ENCODE data around the gene TATDN2. TPM values are rescaled to one million over a fixed set of nuclear protein-coding genes. Genes with fewer than 3 reads are reported as not detected.

Gene TATDN2
- total RNA-seq, 2 experiments from 2014 or later: 72.3 to 78.4 TPM

DNA sequence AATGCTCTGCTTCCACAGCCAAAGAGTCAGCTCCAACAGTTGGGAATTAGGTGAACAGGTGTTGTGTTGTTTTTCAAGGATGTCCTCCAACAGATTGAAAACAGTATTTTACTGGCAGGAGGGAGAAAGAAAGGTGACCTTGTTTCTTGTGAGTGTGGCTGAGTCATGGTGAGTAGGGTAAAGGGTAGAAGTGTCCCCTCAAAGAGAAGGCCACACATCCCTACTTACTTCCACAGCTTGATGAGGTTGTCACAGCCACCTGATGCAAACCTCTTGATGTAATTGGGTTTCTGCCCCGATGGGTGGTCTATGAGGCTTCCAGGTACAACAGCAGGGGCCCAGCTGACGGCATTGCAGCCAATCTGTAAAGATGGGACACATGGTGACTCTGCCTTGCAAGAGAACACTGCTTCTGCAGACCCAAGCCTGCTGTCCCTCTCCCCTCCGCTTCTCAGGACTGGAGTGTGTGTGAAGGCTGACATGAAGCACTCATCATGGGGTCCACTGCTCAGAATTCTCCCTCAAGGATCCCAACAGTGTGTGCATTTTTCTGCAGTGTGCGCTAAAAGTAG, 57.2 kb downstream of the TATDN2 start:
- POLR2A ChIA-PET: interaction anchor here (0.6 kb wide), 1 partner anchor 10 kb away, joined by 3 read pairs; no protein-coding TSS in a partner anchor

GRCh38 chr3:10306156-10306555, 57.9 kb downstream of the TATDN2 start:
- Mint-ChIP-seq H3K27ac (no peak overlapping the region), H3K36me3 (ENCODE audit: low read depth) (peaks cover 59% of the 10 kb centered on the region), H3K27me3 (no peaks in the 10 kb centered on the region), H3K4me3 (no peak overlapping the region), H3K9me3 (no peaks in the 10 kb centered on the region), H3K4me1 (peaks cover 1% of the 10 kb centered on the region)
- no peak for DNase-seq
- ChIA-PET CTCF (interaction anchor here (0.6 to 1.5 kb wide), 4 partner anchors 14 to 830 kb away, joined by 3 to 5 read pairs (median 3); partner anchors contain the start of genes CRELD1 and GHRL), POLR2A (no interaction called here)

More for the DNA sequence above, 57.2 kb downstream of the TATDN2 start:
- H3K27me3 Mint-ChIP-seq: no peaks in the 10 kb centered on the region
- no peak for DNase-seq
- no peaks in the 10 kb centered on the region for H3K9me3 Mint-ChIP-seq
- no peak overlapping the region for H3K4me3 Mint-ChIP-seq
- CTCF ChIA-PET: interaction anchor here (0.6 to 1.5 kb wide), 5 partner anchors 11 to 485 kb away, joined by 3 to 6 read pairs (median 3); partner anchors contain the start of genes CRELD1 and GHRL
- H3K4me1 Mint-ChIP-seq: no peaks in the 10 kb centered on the region
- H3K36me3 Mint-ChIP-seq (ENCODE audit: low read depth): peaks cover 58% of the 10 kb centered on the region
- no peak overlapping the region for H3K27ac Mint-ChIP-seq

GRCh38 chr3:10308678-10309077, 60.4 kb downstream of the TATDN2 start:
- Mint-ChIP-seq H3K9me3 (no peaks in the 10 kb centered on the region), H3K4me1 (peaks cover 1% of the 10 kb centered on the region), H3K36me3 (ENCODE audit: low read depth) (peaks cover 51% of the 10 kb centered on the region), H3K27me3 (no peaks in the 10 kb centered on the region), H3K4me3 (no peak overlapping the region), H3K27ac (no peak overlapping the region)
- ChIA-PET CTCF (no interaction called here), POLR2A (no interaction called here)
- DNase-seq: no peak

- ChIA-PET CTCF (interaction anchor here (0.8 kb wide), 1 partner anchor 21 kb away, joined by 3 read pairs; no protein-coding TSS in a partner anchor), POLR2A (no interaction called here)
- no peak overlapping the region for H3K4me3 Mint-ChIP-seq
- DNase-seq: no peak
- no peaks in the 10 kb centered on the region for H3K9me3 Mint-ChIP-seq
- H3K27me3 Mint-ChIP-seq: no peaks in the 10 kb centered on the region
- peaks cover 1% of the 10 kb centered on the region for H3K4me1 Mint-ChIP-seq
- peak overlapping the region; percentile 4 for H3K27ac Mint-ChIP-seq
- H3K36me3 Mint-ChIP-seq (ENCODE audit: low read depth): peaks cover 52% of the 10 kb centered on the region
Measured at GRCh38 chr3:10309736-10310135, 61.5 kb downstream of the TATDN2 start.

DNA sequence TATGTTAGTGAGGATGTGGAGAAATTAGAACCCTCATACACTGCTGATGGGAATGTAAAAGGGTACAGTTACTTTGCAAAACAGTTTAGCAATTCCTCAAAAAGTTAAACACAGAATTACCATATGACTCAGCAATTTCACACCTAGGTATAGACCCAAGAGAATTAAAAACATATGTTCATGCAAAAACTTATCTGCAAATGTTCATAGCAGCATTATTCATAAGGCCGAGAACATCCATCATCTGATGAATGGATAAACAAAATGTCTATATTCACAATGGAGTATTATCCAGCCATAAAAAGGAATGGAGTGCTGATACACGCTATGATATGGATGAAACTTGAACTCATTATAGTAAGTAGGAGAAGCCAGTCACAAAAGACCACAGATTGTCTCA, 62.3 kb downstream of the TATDN2 start:
- Mint-ChIP-seq H3K4me1 (peaks cover 1% of the 10 kb centered on the region), H3K27me3 (no peaks in the 10 kb centered on the region), H3K27ac (no peak overlapping the region), H3K36me3 (ENCODE audit: low read depth) (peaks cover 56% of the 10 kb centered on the region), H3K9me3 (no peaks in the 10 kb centered on the region), H3K4me3 (no peak overlapping the region)
- CTCF ChIA-PET: interaction anchor here (0.8 kb wide), 1 partner anchor 378 kb away, joined by 3 read pairs; no protein-coding TSS in a partner anchor
- POLR2A ChIA-PET: no interaction called here
- DNase-seq: no peak

DNA sequence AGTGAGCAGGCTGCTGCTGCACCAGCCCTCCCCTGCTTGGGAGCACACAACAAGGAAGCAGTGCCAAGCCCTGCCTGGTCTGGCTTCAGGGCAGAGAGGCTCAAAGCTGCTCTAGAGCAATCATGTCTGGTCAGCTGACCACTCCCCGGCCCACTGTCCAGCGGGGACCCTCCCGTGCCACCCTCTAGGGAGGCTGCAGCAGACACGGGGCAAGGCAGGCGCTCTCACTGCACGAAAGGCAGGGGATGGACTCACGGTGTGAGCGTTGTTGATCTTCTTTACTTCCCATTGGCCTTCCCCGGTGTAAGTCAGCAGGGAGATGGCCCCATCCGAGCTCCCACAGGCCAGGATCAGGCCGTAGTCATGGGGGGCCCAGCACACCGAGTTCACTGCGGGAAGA, 63.5 kb downstream of the TATDN2 start:
- no peak overlapping the region for H3K27ac Mint-ChIP-seq
- DNase-seq: no peak
- peaks cover 1% of the 10 kb centered on the region for H3K4me1 Mint-ChIP-seq
- no peak overlapping the region for H3K4me3 Mint-ChIP-seq
- CTCF ChIA-PET: no interaction called here
- H3K36me3 Mint-ChIP-seq (ENCODE audit: low read depth): peaks cover 50% of the 10 kb centered on the region
- H3K9me3 Mint-ChIP-seq: no peaks in the 10 kb centered on the region
- no peaks in the 10 kb centered on the region for H3K27me3 Mint-ChIP-seq
- POLR2A ChIA-PET: interaction anchor here (0.7 kb wide), 1 partner anchor 170 kb away, joined by 3 read pairs; the partner anchor contains the start of gene VHL

DNA sequence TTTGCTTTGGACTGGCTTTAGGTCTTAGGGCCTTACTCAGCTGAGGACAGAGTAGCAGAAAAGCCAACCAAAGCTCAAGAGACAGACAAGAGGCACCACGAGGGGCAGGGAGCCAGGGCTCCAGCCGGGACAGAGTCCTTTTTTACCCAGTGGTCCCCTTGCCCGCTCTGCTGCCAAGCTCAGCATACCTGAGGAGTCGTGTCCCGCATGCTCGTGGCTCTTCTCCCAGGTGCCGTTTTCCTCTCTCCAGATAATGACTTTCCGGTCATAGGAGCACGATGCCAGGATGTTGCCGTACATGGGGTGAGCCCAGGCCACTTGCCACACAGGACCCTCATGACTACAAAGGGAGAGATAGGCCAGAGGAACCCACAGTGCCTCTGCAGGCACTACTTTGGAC, 64.1 kb downstream of the TATDN2 start:
- no peak for DNase-seq
- ChIA-PET CTCF (no interaction called here), POLR2A (no interaction called here)
- no peak overlapping the region for H3K4me3 Mint-ChIP-seq
- peaks cover 1% of the 10 kb centered on the region for H3K4me1 Mint-ChIP-seq
- no peaks in the 10 kb centered on the region for H3K27me3 Mint-ChIP-seq
- H3K27ac Mint-ChIP-seq: no peak overlapping the region
- no peaks in the 10 kb centered on the region for H3K9me3 Mint-ChIP-seq
- peaks cover 47% of the 10 kb centered on the region for H3K36me3 Mint-ChIP-seq (ENCODE audit: low read depth)

GRCh38 chr3:10312861-10313260, 64.6 kb downstream of the TATDN2 start:
- Mint-ChIP-seq H3K9me3 (no peaks in the 10 kb centered on the region), H3K4me3 (no peak overlapping the region), H3K4me1 (peaks cover 1% of the 10 kb centered on the region), H3K27me3 (no peaks in the 10 kb centered on the region), H3K27ac (no peak overlapping the region), H3K36me3 (ENCODE audit: low read depth) (peaks cover 46% of the 10 kb centered on the region)
- POLR2A ChIA-PET: no interaction called here
- DNase-seq: no peak
- CTCF ChIA-PET: no interaction called here

DNA sequence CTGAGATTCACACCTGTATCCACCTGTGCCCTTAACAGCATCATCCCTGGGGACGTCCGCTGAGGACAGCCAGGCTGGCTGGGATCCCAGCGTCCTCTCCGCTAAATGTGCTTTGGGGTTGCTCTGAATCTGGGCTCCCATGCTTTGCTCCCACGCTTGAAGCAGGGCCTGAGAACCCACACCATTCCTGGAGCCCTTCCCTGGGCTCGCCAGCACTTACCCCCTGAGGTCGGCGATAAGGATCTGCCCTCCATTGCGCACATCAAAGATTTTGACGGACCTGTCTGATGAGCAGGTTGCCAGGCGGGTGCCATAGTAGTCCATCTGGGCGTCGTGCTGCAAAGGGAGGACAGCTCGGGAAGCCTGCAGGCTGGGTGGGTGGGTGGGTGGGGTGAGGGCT, 66.8 kb downstream of the TATDN2 start:
- ChIA-PET CTCF (interaction anchor here (0.9 to 2.0 kb wide), 2 partner anchors 28 to 383 kb away, joined by 4 to 6 read pairs; no protein-coding TSS in a partner anchor), POLR2A (no interaction called here)
- Mint-ChIP-seq H3K36me3 (ENCODE audit: low read depth) (peaks cover 35% of the 10 kb centered on the region), H3K9me3 (no peaks in the 10 kb centered on the region), H3K4me3 (no peak overlapping the region), H3K27ac (no peak overlapping the region), H3K4me1 (peaks cover 18% of the 10 kb centered on the region), H3K27me3 (no peaks in the 10 kb centered on the region)
- no peak for DNase-seq

DNA sequence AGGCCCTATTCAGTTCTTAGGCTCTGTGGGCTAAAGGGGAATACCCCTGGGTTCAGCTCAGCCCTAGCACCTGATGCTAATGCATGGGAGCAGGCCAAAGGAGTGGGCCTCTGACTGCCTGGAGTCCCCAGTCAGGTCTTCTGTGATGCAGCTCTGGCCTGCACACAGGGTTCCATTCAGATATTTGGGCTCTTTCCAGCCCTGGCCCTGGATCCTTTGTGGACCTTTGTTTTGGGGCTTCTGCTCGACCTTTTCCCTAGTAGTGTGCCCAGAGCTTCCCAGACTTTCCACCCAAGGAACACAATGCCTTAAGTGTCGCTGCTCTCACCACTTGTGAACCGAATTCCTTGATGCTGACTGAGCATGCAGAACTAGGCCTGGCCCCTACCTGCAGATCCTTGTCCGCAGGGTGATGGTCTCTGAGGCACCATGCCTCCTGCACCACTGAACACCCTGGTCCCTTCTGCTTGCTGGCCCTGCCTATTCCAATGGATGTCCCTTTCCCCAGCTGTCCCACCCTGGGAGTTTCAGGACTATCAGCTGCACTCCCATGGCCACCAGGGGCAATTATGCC, 67.6 kb downstream of the TATDN2 start:
- ChIA-PET CTCF (interaction anchor here (0.6 to 2.0 kb wide), 3 partner anchors 29 to 383 kb away, joined by 4 to 6 read pairs (median 5); no protein-coding TSS in a partner anchor), POLR2A (interaction anchor here (0.6 kb wide), 1 partner anchor 10 kb away, joined by 3 read pairs; no protein-coding TSS in a partner anchor)
- DNase-seq: no peak
- peaks cover 18% of the 10 kb centered on the region for H3K4me1 Mint-ChIP-seq
- H3K27ac Mint-ChIP-seq: no peak overlapping the region
- H3K9me3 Mint-ChIP-seq: no peaks in the 10 kb centered on the region
- peaks cover 27% of the 10 kb centered on the region for H3K36me3 Mint-ChIP-seq (ENCODE audit: low read depth)
- H3K4me3 Mint-ChIP-seq: no peak overlapping the region
- H3K27me3 Mint-ChIP-seq: no peaks in the 10 kb centered on the region

- CTCF ChIA-PET: no interaction called here
- H3K27ac Mint-ChIP-seq: peak overlapping the region; percentile 13
- no peaks in the 10 kb centered on the region for H3K9me3 Mint-ChIP-seq
- no peak for DNase-seq
- peaks cover 21% of the 10 kb centered on the region for H3K36me3 Mint-ChIP-seq (ENCODE audit: low read depth)
- H3K4me3 Mint-ChIP-seq: no peak overlapping the region
- H3K27me3 Mint-ChIP-seq: no peaks in the 10 kb centered on the region
- peaks cover 27% of the 10 kb centered on the region for H3K4me1 Mint-ChIP-seq
- POLR2A ChIA-PET: no interaction called here
Measured at GRCh38 chr3:10317311-10317960, 69.2 kb downstream of the TATDN2 start.

GRCh38 chr3:10317961-10318350, 69.7 kb downstream of the TATDN2 start:
- POLR2A ChIA-PET: no interaction called here
- peak overlapping the region; percentile 28 for H3K27ac Mint-ChIP-seq
- H3K4me1 Mint-ChIP-seq: peaks cover 27% of the 10 kb centered on the region
- CTCF ChIA-PET: no interaction called here
- no peaks in the 10 kb centered on the region for H3K9me3 Mint-ChIP-seq
- DNase-seq: no peak
- H3K36me3 Mint-ChIP-seq (ENCODE audit: low read depth): peaks cover 17% of the 10 kb centered on the region
- H3K4me3 Mint-ChIP-seq: no peak overlapping the region
- H3K27me3 Mint-ChIP-seq: no peaks in the 10 kb centered on the region

GRCh38 chr3:10319251-10319650, 71.0 kb downstream of the TATDN2 start:
- peaks cover 27% of the 10 kb centered on the region for H3K4me1 Mint-ChIP-seq
- H3K27ac Mint-ChIP-seq: peak overlapping the region; percentile 79
- ChIA-PET POLR2A (no interaction called here), CTCF (interaction anchor here (0.8 kb wide), 1 partner anchor 32 kb away, joined by 4 read pairs; no protein-coding TSS in a partner anchor)
- peaks cover 14% of the 10 kb centered on the region for H3K36me3 Mint-ChIP-seq (ENCODE audit: low read depth)
- no peaks in the 10 kb centered on the region for H3K9me3 Mint-ChIP-seq
- peak overlapping the region; percentile 73 for H3K4me3 Mint-ChIP-seq
- H3K27me3 Mint-ChIP-seq: no peaks in the 10 kb centered on the region
- no peak for DNase-seq

Data from activated CD4-positive, alpha-beta T cell treated with anti-CD3 and anti-CD28 coated beads, Interleukin-2, amount 10 ng/mL, durations not matched to agents 7 days and 5 days (primary cell).